Fibroblast of lung (primary cell): ENCODE results near the gene RACK1. TPM values are rescaled to one million over a fixed set of nuclear protein-coding genes. Genes with fewer than 3 reads are reported as not detected.
"Not testable (repeated sequence)": the region's sequence is repeated elsewhere in the genome, so short reads cannot be mapped to it uniquely, and the experiment has no call there.

Experiments used
- DNase-seq, 2 donors: peaks; one replicate each; pipeline versions ENCODE4 v3.0.0 to v3.0.0-alpha.2; 2010; ENCODE audit warnings: low read depth in 2 of 2
- H2AFZ ChIP-seq: 2 replicates; pipeline ENCODE4 v1.5.1; 2012; ENCODE audit warnings: low read length, control low read depth, inconsistent platforms
- H3K27ac ChIP-seq: 2 replicates; pipeline ENCODE4 v1.5.1; 2011; ENCODE audit warnings: low read length, control low read depth; ENCODE audit not compliant: insufficient read depth
- H3K27me3 ChIP-seq: 2 replicates; pipeline ENCODE4 v1.5.1; 2011; ENCODE audit warnings: mild to moderate bottlenecking, low read length; ENCODE audit not compliant: control insufficient read depth, insufficient read depth
- H3K36me3 ChIP-seq: 2 replicates; pipeline ENCODE4 v1.5.1; 2011; ENCODE audit warnings: low read length; ENCODE audit not compliant: control insufficient read depth, insufficient read depth
- H3K4me1 ChIP-seq: 2 replicates; pipeline ENCODE4 v1.5.1; 2011; ENCODE audit warnings: low read length; ENCODE audit not compliant: control insufficient read depth, insufficient read depth; ENCODE audit errors: extremely low read depth
- H3K4me2 ChIP-seq: 2 replicates; pipeline ENCODE4 v1.5.1; 2011; ENCODE audit warnings: low read length, control low read depth; ENCODE audit not compliant: insufficient read depth; ENCODE audit errors: extremely low read depth
- H3K4me3 ChIP-seq, 4 experiments: fragments of 200-600 bp in 1 of 4; sonication (generic) in 1 of 4; replicated peaks in 1 of 4; 2 replicates each; pipeline ENCODE4 v1.5.1; 2011 to 2016; ENCODE audit warnings: low read length in 4 of 4, low read depth in 3 of 4, mild to moderate bottlenecking in 3 of 4, control low read depth in 2 of 4, inconsistent platforms in 1 of 4, mixed read lengths in 1 of 4; ENCODE audit not compliant: insufficient read depth in 1 of 4; ENCODE audit errors: control extremely low read depth in 1 of 4
- H3K79me2 ChIP-seq: 2 replicates; pipeline ENCODE4 v1.5.1; 2012; ENCODE audit warnings: mild to moderate bottlenecking, low read length, inconsistent platforms; ENCODE audit not compliant: control insufficient read depth, insufficient read depth
- H3K9ac ChIP-seq: 2 replicates; pipeline ENCODE4 v1.5.1; 2011; ENCODE audit warnings: mild to moderate bottlenecking, low read length, control low read depth; ENCODE audit not compliant: insufficient read depth
- H3K9me3 ChIP-seq: 2 replicates; pipeline ENCODE4 v1.5.1; 2012; ENCODE audit warnings: low read depth, low read length; ENCODE audit not compliant: control insufficient read depth, insufficient read depth
- H4K20me1 ChIP-seq: 2 replicates; pipeline ENCODE4 v1.5.1; 2011; ENCODE audit warnings: low read length; ENCODE audit not compliant: control insufficient read depth, insufficient read depth; ENCODE audit errors: extremely low read depth
- EZH2 ChIP-seq: IDR thresholded peaks from 2 replicates; pipeline ENCODE4 v1.5.1; 2012; ENCODE audit warnings: low read length, control low read depth, mild to moderate bottlenecking; ENCODE audit errors: missing control alignments
- polyA plus RNA-seq, 2 donors: library from polyadenylated mRNA; depleted of rRNA in 1 of 2; stranded (reverse) in 1 of 2; unstranded in 1 of 2; fragments of >200 nt; gene quantifications; 2 replicates each; pipeline ENCODE4 v1.2.1, GENCODE V29; 2011 to 2012; ENCODE audit warnings: missing spikeins in 1 of 2
- total RNA-seq: library from RNA; depleted of rRNA; stranded (reverse); fragments of >200 nt; gene quantifications from 2 replicates; pipeline ENCODE4 v1.2.1, GENCODE V29; 2014
- TF ChIP-seq, protein P1 (sequence below), 2 donors: IDR thresholded peaks in 1 of 2; conservative IDR thresholded peaks in 1 of 2; 1 replicate in 1 of 2; 2 replicates in 1 of 2; pipeline ENCODE4 v1.5.1; 2011 to 2012; ENCODE audit warnings: low read length in 2 of 2, control low read depth in 1 of 2, inconsistent platforms in 1 of 2, low read depth in 1 of 2, mild to moderate bottlenecking in 1 of 2

The RACK1 gene
- total and polyA plus RNA-seq, 2 donors (not counting 1 experiment from before 2014, with no cell fraction given), result 3,014 to 4,649 TPM

DNA sequence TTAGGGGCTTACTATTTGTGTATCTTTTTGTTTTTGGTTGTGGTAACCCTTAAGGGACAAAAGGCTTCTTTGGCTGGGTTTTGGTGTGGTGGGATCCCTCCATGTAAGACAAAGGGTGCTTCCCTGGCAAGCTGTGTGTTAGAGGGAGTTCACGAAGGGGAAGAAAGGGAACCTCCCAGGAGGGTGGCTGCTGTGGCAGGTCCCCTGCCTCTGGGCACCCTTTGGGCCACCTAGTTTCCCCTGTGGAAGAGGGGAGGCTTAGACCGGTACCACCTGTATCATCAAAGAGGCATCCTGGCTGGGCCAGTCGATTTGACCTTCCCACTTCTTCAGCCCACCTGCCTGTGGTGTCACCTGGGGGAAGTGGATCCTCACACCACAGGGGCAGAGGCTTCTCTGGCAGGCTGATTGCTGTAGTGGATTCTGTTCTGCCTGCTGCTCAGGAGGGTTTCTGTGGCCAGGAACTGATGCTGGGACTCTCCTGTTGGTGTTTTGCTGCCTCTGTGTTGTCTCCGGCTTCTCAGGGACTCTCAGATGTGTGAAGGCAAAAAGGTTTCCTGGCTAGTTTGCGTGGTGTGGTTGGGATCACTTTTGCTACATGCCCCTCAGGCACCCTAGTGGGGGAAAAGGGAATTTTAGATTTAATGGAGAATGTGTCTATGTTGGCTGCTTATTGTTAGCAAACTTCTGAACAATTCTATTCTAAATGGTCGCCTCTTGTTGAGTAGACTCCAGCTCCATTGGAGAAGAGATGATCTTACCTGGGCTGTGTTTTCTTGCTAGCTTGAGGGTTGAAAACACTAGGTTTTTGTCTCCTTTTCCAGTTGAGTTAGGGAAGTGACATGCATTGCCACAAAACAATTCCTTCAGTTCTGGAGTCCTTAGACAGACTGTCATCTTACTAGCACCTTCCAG, 40.4 kb upstream of the RACK1 start:
- H3K9me3 ChIP-seq, H3K36me3 ChIP-seq, H4K20me1 ChIP-seq, H3K27ac ChIP-seq, H3K4me1 ChIP-seq, H3K4me2 ChIP-seq, H2AFZ ChIP-seq, H3K4me3 ChIP-seq, H3K79me2 ChIP-seq, H3K27me3 ChIP-seq, H3K9ac ChIP-seq, DNase-seq: not testable (repeated sequence)
- TF ChIP-seq, protein P1, sequence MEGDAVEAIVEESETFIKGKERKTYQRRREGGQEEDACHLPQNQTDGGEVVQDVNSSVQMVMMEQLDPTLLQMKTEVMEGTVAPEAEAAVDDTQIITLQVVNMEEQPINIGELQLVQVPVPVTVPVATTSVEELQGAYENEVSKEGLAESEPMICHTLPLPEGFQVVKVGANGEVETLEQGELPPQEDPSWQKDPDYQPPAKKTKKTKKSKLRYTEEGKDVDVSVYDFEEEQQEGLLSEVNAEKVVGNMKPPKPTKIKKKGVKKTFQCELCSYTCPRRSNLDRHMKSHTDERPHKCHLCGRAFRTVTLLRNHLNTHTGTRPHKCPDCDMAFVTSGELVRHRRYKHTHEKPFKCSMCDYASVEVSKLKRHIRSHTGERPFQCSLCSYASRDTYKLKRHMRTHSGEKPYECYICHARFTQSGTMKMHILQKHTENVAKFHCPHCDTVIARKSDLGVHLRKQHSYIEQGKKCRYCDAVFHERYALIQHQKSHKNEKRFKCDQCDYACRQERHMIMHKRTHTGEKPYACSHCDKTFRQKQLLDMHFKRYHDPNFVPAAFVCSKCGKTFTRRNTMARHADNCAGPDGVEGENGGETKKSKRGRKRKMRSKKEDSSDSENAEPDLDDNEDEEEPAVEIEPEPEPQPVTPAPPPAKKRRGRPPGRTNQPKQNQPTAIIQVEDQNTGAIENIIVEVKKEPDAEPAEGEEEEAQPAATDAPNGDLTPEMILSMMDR (conservative IDR thresholded peaks at IDR 0.05 in 1 of 2, IDR thresholded peaks at IDR 0.05 in 1 of 2; ENCODE audit: low read depth in 1 of 2, low read length in 2 of 2), result peak in 1 of 2 donors; percentile 2

DNA sequence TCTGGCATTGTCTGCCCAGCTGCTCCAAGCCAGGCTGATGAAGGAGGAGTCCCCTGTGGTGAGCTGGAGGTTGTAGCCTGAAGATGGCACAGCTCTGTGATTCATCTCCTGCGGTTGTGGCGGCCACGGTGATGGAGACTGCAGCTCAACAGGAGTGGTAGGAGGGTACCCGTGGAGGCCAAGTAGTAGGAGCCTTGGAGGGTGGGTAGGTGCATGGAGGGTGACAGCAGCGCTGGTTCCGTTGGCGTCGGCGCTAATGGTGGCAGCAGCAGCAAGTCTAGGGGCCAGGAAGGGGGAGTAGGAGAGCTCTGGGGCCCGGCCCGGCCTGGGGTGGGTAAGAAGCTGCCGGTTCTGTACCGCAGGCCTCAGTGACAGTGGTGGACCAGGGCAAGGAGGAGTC, 39.6 kb upstream of the RACK1 start:
- no peak overlapping the region for H2AFZ ChIP-seq
- no peak overlapping the region for H3K4me3 ChIP-seq
- no peak for DNase-seq
- H3K4me1 ChIP-seq, result no peaks in the 10 kb centered on the region
- H3K4me2 ChIP-seq, result no peak overlapping the region
- no peaks in the 10 kb centered on the region for H3K9me3 ChIP-seq
- no peak overlapping the region for H3K9ac ChIP-seq
- no peaks in the 10 kb centered on the region for H3K27me3 ChIP-seq
- H3K79me2 ChIP-seq, result no peaks in the 10 kb centered on the region
- H3K27ac ChIP-seq, result no peak overlapping the region
- no peaks in the 10 kb centered on the region for H4K20me1 ChIP-seq
- no peaks in the 10 kb centered on the region for H3K36me3 ChIP-seq
- no peak for TF ChIP-seq EZH2
- TF ChIP-seq, protein P1 (conservative IDR thresholded peaks at IDR 0.05 in 1 of 2, IDR thresholded peaks at IDR 0.05 in 1 of 2; ENCODE audit: low read depth in 1 of 2, low read length in 2 of 2), result no peak

DNA sequence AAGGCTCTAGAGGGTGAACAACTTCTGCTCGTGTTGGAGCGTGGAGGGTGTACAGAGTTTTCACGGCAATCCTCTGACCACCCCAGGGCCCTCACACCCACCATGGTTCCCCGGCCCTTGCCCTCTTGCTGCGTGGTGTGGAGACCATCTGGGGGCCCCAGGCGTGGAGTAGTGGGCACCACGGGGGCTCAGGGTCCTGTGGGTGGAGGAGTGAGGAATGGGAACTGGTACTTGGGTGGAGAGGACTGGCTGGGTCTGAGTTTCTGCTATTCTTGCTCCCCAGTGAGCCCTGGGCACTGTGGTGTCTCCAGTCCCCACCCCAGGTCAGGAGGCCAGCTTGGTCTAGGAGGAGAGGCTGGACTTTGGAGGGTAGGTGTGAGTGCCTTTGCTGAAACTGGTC, 39.2 kb upstream of the RACK1 start:
- Histone ChIP-seq H4K20me1 (no peaks in the 10 kb centered on the region), H3K4me3 (no peak overlapping the region), H3K9ac (no peak overlapping the region), H3K27ac (no peak overlapping the region), H3K4me2 (no peak overlapping the region), H3K9me3 (no peaks in the 10 kb centered on the region), H2AFZ (no peak overlapping the region), H3K4me1 (no peaks in the 10 kb centered on the region), H3K79me2 (no peaks in the 10 kb centered on the region), H3K27me3 (no peaks in the 10 kb centered on the region), H3K36me3 (no peaks in the 10 kb centered on the region)
- DNase-seq, result no peak
- TF ChIP-seq, protein P1 (conservative IDR thresholded peaks at IDR 0.05 in 1 of 2, IDR thresholded peaks at IDR 0.05 in 1 of 2; ENCODE audit: low read depth in 1 of 2, low read length in 2 of 2), result no peak
- TF ChIP-seq EZH2, result no peak

DNA sequence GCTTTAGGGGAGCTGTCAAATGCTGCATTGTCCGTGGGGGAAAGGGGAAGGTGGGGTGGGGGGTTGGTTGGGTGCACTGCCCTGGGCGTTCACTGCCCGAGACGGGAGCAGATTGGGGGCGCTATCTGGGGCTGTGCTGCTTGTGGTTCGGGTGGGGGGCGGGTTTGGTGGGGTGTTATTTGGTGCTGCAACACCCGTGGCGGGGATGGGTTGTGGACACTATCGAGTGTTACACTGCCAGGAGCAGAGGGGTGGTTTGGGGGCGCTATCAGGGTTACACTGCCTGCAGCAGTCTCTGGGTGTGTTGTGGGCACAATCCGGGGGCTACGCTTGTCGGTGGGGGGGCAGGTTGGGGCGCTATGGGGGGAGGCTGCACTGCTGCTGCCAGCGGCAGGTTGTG, 38.7 kb upstream of the RACK1 start:
- not testable (repeated sequence) for H3K27me3 ChIP-seq, DNase-seq, H3K79me2 ChIP-seq, H3K27ac ChIP-seq, H3K4me3 ChIP-seq, H3K36me3 ChIP-seq, H2AFZ ChIP-seq, H3K9ac ChIP-seq, H3K4me2 ChIP-seq, H3K4me1 ChIP-seq, H3K9me3 ChIP-seq, H4K20me1 ChIP-seq
